Stomach (tissue), 9 donors: Measurements from ENCODE around the gene COL9A1. TPM values are rescaled to one million over a fixed set of nuclear protein-coding genes. Genes with fewer than 3 reads are reported as not detected.

Experiments used
- DNase-seq, 2 donors: peaks; one replicate each; pipeline versions ENCODE4 v3.0.0 to v3.0.0-alpha.2; 2013 to 2019
- H3K27ac ChIP-seq, 5 donors: fragments of 200-600 bp in 4 of 5; sonication (generic) in 4 of 5; one replicate each; pipeline ENCODE4 v1.5.1; 2013 to 2019; ENCODE audit warnings: mild to moderate bottlenecking in 1 of 5, moderate library complexity in 1 of 5
- H3K27me3 ChIP-seq, 3 donors: fragments of 200-600 bp; sonication (generic); one replicate each; pipeline ENCODE4 v1.5.1; 2017 to 2019; ENCODE audit warnings: mixed run types in 1 of 3
- H3K36me3 ChIP-seq, 4 donors: fragments of 200-600 bp; sonication (generic); 1 replicate in 3 of 4; 2 replicates in 1 of 4; pipeline ENCODE4 v1.5.1; 2016 to 2019
- H3K4me1 ChIP-seq, 4 donors: fragments of 200-600 bp; sonication (generic); one replicate each; pipeline ENCODE4 v1.5.1; 2016 to 2019
- H3K4me3 ChIP-seq, 4 donors: fragments of 200-600 bp; sonication (generic) in 3 of 4; one replicate each; pipeline ENCODE4 v1.5.1; 2016 to 2019; ENCODE audit warnings: mild to moderate bottlenecking in 1 of 4
- H3K9me3 ChIP-seq, 4 donors: fragments of 200-600 bp; sonication (generic); one replicate each; pipeline ENCODE4 v1.5.1; 2016 to 2019
- EP300 ChIP-seq: sonication (generic); formaldehyde crosslinking; IDR thresholded peaks from one replicate; pipeline ENCODE4 v1.6.1; 2017; ENCODE audit warnings: antibody characterized with exemption
- POLR2A ChIP-seq, 4 donors: fragments of 450-650 bp; IDR thresholded peaks; one replicate each; pipeline ENCODE4 v1.6.1; 2016; ENCODE audit warnings: antibody characterized with exemption in 4 of 4, control low read depth in 2 of 4, mild to moderate bottlenecking in 1 of 4, moderate library complexity in 1 of 4
- POLR2AphosphoS5 ChIP-seq, 3 donors: sonication (generic); formaldehyde crosslinking; IDR thresholded peaks; one replicate each; pipeline ENCODE4 v1.6.1; 2016; ENCODE audit warnings: antibody characterized with exemption in 3 of 3
- WGBS, 5 donors: extraction: QIAGEN DNeasy Blood & Tissue Kit in 3 of 5; methylation state at CpG; one replicate each; pipeline versions ENCODE4 v1.1.5 to v1.1.7; 2013 to 2018; 5-methylcytosine and 5-hydroxymethylcytosine counted together
- intact Hi-C: fragments of 100-400 bp; cut with DNase I; formaldehyde crosslinking; loops from one replicate; pipeline ENCODE4 v1.15.1; 2023; ENCODE audit warnings: low total_unique reads
- polyA plus RNA-seq, 3 donors: library from polyadenylated mRNA; stranded (reverse); fragments of 200-250 nt; gene quantifications; one replicate each; pipeline ENCODE4 v1.2.3, GENCODE V29; 2013
- total RNA-seq, 5 donors: library from RNA; depleted of rRNA; stranded (reverse); fragments of >200 nt; gene quantifications; one replicate each; pipeline versions ENCODE4 v1.1.0 to v1.2.3, GENCODE V29; 2014 to 2016
- TF ChIP-seq, protein P1 (sequence below), 7 experiments: fragments of 450-650 bp in 4 of 7; fragments of 200-600 bp in 3 of 7; sonication (generic) in 3 of 7; IDR thresholded peaks; one replicate each; pipeline ENCODE4 v1.5.1; 2016 to 2019; ENCODE audit warnings: antibody characterized with exemption in 7 of 7, control low read depth in 2 of 7, mild to moderate bottlenecking in 1 of 7
- donor health status: healthy with polysubstance abuse.
- donor health status: Bipolar disorder and iron deficiency.
- donor health status: healthy.

The COL9A1 gene
- total and polyA plus RNA-seq, 8 donors, result 0.25 to 36.1 (median 8.4) TPM; not detected in 4

DNA sequence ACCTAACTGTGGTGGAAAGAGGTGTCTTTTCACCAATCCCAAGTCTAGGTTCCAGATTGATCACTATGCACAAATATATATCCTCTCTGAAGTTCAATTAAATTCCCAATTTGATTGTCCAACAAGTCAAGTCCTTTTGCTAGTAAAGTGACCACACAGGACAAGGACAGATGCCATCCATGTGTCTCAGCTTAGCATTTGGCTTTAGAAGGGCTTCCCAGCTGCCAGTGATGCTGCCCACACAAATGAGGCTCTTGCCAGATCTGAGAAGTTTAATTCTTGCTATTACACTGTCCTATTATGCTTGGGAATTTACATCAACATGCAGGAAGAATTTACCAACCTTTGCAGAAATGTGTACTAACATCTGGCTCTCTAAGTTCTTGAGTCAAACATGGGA, 108.5 kb downstream of the COL9A1 start:
- H3K4me3 ChIP-seq, result no peak overlapping the region
- no peak overlapping the region for H3K27ac ChIP-seq
- intact Hi-C loops, result no loop called here
- TF ChIP-seq EP300 (no peak), POLR2AphosphoS5 (IDR thresholded peaks at IDR 0.05) (no peak), POLR2A (IDR thresholded peaks at IDR 0.05) (no peak)
- TF ChIP-seq, protein P1, sequence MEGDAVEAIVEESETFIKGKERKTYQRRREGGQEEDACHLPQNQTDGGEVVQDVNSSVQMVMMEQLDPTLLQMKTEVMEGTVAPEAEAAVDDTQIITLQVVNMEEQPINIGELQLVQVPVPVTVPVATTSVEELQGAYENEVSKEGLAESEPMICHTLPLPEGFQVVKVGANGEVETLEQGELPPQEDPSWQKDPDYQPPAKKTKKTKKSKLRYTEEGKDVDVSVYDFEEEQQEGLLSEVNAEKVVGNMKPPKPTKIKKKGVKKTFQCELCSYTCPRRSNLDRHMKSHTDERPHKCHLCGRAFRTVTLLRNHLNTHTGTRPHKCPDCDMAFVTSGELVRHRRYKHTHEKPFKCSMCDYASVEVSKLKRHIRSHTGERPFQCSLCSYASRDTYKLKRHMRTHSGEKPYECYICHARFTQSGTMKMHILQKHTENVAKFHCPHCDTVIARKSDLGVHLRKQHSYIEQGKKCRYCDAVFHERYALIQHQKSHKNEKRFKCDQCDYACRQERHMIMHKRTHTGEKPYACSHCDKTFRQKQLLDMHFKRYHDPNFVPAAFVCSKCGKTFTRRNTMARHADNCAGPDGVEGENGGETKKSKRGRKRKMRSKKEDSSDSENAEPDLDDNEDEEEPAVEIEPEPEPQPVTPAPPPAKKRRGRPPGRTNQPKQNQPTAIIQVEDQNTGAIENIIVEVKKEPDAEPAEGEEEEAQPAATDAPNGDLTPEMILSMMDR (IDR thresholded peaks at IDR 0.05), result no peak
- H3K4me1 ChIP-seq, result no peaks in the 10 kb centered on the region
- no peak for DNase-seq
- no peaks in the 10 kb centered on the region for H3K9me3 ChIP-seq
- H3K27me3 ChIP-seq, result peaks cover 0 to 10% (median 0%) of the 10 kb centered on the region in 3 donors
- peaks cover 0 to 5% (median 0%) of the 10 kb centered on the region in 4 donors for H3K36me3 ChIP-seq

DNA sequence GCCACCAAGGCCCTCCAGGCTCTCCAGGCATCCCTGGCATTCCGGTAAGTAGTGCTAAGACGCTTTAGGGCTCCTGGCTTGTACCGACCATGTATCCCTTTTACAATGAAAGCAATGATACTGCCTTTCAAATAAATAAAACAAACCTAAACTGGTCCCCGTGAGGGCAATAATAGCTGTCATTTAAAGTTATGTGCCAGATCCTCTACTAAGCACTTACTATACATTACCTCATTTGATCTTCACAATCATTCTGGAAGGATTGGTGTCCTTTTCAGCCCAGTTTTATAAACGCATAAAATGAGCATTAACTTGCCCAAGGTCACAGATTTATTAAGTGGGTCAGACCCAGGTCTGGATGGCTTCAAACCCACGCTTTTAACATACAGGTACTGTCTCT, 114.7 kb downstream of the COL9A1 start:
- WGBS, 5 donors, result 81 to 91% (median 88%) methylated on average over 6 of the region's 6 CpGs
- H3K36me3 ChIP-seq, result peaks cover 0 to 12% (median 0%) of the 10 kb centered on the region in 4 donors
- no peak overlapping the region for H3K27ac ChIP-seq
- no peak overlapping the region for H3K4me3 ChIP-seq
- no peaks in the 10 kb centered on the region for H3K4me1 ChIP-seq
- TF ChIP-seq POLR2A (IDR thresholded peaks at IDR 0.05), result no peak
- no peak for TF ChIP-seq EP300
- TF ChIP-seq, protein P1 (IDR thresholded peaks at IDR 0.05), result no peak
- intact Hi-C loops, result no loop called here
- no peaks in the 10 kb centered on the region for H3K9me3 ChIP-seq
- no peak for DNase-seq
- H3K27me3 ChIP-seq, result peaks cover 0 to 3% (median 0%) of the 10 kb centered on the region in 3 donors

DNA sequence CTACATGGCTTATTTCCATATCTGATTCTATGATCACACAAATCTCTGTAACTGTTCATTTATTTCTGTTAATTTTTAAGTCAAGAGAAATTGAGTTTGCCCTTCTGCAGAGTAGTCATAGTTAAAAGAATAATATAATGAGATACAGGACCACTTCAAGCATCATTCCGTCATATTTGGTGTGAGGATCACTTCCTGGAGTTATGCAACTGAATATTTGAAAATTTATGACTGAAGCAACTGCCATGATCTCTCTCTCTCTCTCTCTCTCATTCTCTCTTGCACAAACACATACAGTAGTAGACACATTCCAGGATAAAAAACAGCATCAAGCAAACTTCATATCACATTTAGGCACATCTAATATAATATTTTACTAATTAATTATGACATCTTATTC, 116.4 kb downstream of the COL9A1 start:
- H3K27ac ChIP-seq, result no peak overlapping the region
- H3K36me3 ChIP-seq, result peaks cover 0 to 12% (median 0%) of the 10 kb centered on the region in 4 donors
- no peaks in the 10 kb centered on the region for H3K27me3 ChIP-seq
- no peak for DNase-seq
- H3K4me1 ChIP-seq, result no peaks in the 10 kb centered on the region
- intact Hi-C loops, result no loop called here
- 84 to 95% (median 90%) methylated on average over 1 of the region's 1 CpG for WGBS, 5 donors
- H3K9me3 ChIP-seq, result no peaks in the 10 kb centered on the region
- TF ChIP-seq, protein P1 (IDR thresholded peaks at IDR 0.05), result no peak
- TF ChIP-seq POLR2A (IDR thresholded peaks at IDR 0.05) (no peak), POLR2AphosphoS5 (IDR thresholded peaks at IDR 0.05) (no peak), EP300 (no peak)
- H3K4me3 ChIP-seq, result no peak overlapping the region

GRCh38 chr6:70184723-70185122, 118.2 kb downstream of the COL9A1 start:
- Histone ChIP-seq H3K36me3 (peaks cover 0 to 7% (median 0%) of the 10 kb centered on the region in 4 donors), H3K27ac (no peak overlapping the region), H3K4me1 (no peaks in the 10 kb centered on the region), H3K4me3 (no peak overlapping the region), H3K27me3 (no peaks in the 10 kb centered on the region), H3K9me3 (peaks cover 0 to 7% (median 4%) of the 10 kb centered on the region in 4 donors)
- DNase-seq, result no peak
- 84 to 85% (median 84%) methylated on average over 3 of the region's 3 CpGs for WGBS, 5 donors
- TF ChIP-seq, protein P1 (IDR thresholded peaks at IDR 0.05), result no peak
- TF ChIP-seq POLR2A (IDR thresholded peaks at IDR 0.05) (no peak), EP300 (no peak), POLR2AphosphoS5 (IDR thresholded peaks at IDR 0.05) (no peak)
- intact Hi-C loops, result no loop called here
